Medulla oblongata (tissue), 1 donor: ENCODE results near the gene KLF2.

Experiments used
- DNase-seq: peaks from one replicate; pipeline ENCODE4 v3.0.0-alpha.2; 2015; ENCODE audit errors: extremely low spot score

KLF2 gene

DNA sequence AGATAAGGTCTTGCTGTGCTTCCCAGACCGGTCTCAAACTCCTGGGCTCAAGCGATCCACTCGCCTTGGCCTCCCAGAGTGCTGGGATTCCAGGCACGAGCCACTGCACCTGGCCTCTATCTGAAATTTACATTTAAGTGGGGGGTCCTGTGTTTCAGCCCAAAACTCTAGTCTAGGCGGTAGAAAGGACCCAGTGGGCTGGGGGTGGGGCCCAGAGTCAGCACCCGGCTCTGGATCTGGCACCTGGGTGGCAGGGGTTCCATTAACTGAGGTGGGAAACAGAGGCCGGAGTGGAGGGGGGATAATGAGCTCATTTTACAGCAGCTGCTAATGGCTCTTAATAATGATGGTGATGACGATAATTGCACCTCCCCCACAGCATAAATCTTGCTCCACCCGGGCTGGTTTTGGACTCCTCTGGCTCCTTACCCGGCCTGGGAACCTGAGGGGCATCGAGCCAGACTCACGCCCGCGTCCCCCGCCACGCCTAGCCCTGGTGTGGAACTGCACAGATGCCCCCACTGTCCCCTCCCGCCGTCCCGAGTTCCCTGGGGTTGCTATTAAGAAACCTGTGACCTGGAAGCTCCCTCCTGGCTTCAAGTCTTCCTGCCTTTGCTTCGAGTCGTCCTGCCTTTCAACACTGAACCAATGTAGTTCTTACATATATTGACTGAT lies 17.8 kb upstream of the KLF2 start:
- DNase-seq: no peak

DNA sequence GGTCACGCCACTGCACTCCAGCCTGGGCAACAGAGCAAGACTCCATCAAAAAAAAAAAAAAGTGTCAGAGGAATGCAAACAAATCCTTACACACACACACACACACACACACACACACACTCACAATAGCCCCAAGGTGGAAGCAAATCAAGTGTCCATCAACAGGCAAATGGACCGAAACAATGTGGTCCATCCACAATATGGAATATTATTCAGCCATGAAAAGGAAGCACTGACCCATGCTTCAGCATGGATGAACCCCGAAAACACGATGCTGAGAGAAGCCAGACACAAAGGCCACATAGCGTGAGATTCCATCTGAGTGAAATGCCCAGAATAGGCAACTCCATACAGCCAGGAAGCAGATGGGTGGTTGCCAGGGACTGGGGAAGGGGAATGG lies 16.5 kb upstream of the KLF2 start:
- DNase-seq: no peak

DNA sequence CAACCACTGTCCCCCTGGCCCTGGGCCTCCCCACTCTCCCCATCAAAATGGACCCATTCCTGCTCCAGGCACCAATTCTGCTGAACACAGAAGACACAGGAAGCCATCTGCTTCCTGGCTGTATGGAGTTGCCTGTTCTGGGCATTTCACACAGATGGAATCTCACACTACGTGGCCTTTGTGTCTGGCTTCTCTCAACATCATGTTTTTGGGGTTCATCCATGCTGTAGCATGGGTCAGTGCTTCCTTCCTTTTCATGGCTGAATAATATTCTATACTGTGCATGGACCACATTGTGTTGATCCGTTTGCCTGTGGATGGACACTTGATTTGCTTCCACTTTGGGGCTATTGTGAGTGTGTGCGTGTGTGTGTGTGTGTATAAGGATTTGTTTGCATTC lies 15.0 kb upstream of the KLF2 start:
- no peak for DNase-seq

DNA sequence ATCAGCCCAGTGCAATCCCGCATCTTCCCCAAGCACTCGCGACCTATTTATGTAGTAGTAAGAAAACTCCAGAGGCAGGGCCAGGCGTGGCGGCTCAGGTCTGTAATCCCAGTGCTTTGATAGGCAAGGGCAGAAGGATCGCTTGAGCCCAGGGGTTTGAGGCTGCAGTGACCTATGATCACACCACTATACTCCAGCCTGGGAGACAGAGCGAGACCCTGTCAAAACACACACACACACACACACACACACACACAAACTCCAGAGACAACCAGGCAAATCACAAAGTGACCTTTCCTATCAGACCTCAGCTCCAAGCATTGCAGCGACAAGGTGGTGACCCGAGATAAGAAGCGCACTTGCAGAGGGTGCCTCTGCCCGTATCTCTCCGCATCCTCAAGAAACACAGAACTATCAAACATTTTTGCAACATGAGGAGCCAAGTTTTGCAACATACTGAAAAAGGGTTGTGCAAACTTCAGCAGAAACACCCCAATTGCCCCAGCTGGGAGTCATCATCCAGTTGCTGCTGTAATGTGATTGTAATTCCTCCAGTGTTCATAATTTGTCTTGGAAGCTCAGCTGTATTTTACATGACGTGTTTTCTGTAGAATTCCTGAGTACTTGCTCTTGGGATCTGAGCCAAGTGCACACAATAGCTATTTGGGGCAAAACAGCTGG lies 8.7 kb upstream of the KLF2 start:
- no peak for DNase-seq

DNA sequence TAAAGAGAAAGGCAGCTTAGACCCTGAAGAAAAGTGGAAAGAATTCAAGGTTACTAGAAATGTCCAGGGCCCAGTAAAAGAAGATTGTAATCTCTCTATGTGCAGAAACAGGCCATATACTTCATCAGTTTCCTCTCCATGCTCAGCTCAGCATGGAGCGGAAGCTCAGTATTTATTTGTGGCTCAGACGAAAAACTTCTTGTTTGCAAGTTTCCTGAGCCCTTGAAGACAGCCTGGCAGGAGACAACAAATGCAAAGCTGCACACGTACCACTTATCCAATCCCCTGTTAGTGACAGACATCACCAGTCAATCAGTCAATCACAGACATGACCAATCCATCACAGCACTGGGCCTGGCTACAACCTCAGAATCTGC lies 8.1 kb upstream of the KLF2 start:
- no peak for DNase-seq

DNA sequence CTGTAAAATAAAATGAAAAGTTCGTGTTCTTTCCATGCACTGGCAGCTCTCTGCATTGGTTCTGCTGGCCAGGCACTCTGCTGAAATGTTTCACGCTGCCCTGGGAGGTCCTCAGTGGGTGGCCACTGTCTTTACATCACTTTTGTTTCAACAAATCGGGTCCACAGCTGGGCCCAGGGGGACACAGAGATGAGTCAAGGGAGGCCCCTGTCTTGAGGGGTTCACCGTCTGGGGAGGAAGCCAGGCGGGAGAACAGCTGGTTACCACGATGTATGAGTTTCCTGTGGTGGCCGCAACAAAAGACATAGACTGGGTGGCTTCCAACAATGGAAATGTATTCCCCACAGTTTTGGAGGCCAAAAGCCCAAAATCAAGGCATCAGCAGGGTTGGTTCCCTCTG lies 5.1 kb upstream of the KLF2 start:
- DNase-seq: no peak

DNA sequence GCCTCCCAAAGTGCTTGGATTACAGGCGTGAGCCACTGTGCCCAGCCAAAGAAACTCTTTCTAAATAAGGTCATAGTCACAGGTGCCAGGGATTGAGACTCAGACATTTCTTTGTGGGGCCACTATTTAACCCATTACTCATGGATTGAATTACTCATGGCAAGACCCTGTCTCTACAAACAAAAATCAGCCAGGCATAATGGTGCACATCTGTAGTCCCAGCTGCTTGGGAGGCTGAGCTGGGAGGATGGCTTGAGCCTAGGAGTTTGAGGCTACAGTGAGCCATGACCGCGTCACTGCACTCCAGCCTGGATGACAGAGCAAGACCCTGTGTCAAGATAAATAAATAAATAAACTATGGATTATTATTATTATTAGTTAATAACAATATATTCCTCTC lies 3.6 kb upstream of the KLF2 start:
- DNase-seq: no peak

DNA sequence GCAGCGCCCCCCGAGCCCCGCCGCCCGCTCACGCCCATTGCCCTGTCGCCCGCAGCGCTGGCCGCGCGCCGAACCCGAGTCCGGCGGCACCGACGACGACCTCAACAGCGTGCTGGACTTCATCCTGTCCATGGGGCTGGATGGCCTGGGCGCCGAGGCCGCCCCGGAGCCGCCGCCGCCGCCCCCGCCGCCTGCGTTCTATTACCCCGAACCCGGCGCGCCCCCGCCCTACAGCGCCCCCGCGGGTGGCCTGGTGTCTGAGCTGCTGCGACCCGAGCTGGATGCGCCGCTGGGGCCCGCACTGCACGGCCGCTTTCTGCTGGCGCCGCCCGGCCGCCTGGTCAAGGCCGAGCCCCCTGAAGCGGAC lies 518 bp downstream of the KLF2 start:
- no peak for DNase-seq

DNA sequence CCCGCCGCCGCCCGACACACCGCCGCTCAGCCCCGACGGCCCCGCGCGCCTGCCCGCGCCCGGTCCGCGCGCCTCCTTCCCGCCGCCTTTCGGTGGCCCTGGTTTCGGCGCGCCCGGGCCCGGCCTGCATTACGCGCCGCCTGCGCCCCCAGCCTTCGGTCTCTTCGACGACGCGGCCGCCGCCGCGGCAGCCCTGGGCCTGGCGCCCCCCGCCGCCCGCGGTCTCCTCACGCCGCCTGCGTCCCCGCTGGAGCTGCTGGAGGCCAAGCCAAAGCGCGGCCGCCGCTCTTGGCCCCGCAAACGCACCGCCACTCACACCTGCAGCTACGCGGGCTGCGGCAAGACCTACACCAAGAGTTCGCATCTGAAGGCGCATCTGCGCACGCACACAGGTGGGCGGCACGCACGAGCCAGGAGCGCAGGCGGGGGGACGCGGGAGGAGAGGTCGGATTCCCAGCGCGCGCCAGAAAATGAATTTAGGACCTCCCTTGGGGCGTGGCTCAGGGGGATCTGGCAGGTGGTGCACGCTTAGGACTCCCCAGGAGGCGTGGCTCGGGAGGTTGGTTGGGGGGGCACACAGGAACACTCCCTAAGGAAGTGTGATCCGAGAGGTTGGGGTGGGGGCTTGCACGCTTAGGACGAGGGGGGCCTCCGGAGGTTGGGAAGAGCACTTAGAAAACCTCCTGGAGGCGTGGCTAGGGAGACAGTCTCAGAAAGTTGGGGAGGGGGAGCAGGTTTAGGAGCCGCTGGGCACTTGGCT lies 1.2 kb downstream of the KLF2 start:
- no peak for DNase-seq

DNA sequence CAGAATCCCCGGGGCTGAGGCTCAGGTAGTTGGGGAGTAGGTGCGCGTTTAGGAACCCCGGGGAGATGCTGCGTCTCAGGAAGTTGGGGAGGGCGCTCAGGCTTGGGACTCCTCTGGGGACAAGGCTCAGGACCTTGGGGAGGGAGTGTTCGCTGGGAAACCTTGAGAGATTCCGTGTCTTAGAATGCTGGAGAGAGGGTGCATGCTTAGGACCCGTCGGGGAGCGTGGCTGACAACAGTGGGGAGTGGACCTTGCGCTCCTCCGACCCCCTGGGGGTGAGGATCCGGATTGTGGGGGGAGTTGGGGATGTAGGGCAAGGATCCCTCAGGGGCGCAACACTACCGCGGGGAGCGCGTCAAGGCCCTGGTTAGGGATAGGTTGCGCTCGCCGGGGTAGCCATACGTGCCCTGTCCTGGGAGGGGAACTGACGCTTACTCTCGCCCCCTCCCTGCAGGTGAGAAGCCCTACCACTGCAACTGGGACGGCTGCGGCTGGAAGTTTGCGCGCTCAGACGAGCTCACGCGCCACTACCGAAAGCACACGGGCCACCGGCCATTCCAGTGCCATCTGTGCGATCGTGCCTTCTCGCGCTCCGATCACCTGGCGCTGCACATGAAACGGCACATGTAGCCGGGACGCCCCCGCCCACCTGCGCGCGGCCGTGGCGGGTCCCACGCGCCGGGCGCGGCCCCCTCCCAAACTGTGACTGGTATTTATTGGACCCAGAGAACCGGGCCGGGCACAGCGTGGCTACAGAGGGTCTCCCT lies 2.0 kb downstream of the KLF2 start:
- DNase-seq: no peak

DNA sequence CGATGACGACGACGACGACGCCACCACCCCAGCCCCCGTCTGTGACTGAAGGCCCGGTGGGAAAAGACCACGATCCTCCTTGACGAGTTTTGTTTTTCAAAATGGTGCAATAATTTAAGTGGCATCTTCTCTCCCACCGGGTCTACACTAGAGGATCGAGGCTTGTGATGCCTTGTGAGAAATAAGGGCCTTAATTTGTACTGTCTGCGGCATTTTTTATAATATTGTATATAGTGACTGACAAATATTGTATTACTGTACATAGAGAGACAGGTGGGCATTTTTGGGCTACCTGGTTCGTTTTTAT lies 2.5 kb downstream of the KLF2 start:
- no peak for DNase-seq

DNA sequence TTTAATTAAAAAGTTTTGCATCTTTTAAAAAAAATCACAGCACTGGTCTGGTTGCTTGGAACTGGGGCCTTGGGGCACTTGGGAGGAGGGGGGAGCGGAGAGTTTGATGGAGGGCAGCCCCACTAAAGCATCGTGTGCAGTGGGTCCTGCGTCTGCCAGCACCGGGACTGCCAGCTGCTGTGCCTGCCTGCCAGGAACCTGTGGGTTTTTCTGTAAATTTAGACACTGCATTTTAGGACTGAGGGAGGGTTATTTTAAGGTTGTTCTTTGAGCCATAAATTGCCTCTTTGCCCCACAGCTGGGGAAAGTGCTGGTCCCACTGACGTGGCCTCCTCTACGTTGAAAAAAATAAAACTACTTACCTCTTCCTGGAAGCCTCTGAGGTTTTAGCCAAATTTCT lies 2.9 kb downstream of the KLF2 start:
- DNase-seq: no peak

DNA sequence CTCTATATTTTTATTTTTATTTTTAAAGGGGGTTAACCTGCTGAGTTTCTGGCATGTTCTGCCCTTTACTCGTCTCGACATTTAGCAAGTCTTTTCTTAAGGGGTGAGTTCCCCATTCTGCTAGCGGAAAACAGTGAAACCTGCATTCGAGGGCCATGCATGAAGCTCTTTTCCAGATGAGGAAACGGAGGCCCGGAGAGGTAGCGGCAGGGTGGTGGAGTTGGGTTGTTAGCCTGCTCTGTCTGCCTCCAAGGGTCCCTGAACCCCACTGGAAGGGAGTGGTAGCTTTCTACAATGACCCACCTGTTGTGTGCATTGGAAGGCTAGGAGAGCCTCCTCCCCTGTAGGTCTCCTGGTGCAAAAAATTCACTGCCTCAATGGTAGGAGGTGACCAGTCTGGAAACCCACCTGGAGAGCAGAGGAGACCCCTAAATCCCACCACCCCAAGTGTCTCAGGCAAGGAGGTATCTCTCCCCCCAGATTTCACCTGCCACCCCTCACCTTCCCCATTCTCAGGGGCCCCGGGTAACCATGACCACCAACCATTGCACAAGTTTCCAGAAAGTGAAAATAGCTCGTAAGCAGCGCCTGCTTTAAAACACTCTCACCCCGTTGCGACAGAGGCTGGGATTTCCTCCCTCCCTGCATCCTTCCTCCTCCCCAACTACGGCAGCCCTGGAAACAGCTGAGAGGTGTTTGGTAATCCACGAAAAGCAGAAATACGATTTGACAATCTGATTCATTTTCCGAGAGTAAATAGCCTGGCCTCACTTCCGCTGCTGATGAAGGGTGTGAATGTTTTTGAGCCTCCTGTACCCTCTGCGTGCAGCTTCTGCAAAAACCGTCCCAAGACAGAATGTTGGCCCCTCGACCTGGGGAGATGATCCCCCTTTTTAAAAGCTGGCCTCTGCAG lies 3.5 kb downstream of the KLF2 start:
- peak; percentile 88 for DNase-seq

DNA sequence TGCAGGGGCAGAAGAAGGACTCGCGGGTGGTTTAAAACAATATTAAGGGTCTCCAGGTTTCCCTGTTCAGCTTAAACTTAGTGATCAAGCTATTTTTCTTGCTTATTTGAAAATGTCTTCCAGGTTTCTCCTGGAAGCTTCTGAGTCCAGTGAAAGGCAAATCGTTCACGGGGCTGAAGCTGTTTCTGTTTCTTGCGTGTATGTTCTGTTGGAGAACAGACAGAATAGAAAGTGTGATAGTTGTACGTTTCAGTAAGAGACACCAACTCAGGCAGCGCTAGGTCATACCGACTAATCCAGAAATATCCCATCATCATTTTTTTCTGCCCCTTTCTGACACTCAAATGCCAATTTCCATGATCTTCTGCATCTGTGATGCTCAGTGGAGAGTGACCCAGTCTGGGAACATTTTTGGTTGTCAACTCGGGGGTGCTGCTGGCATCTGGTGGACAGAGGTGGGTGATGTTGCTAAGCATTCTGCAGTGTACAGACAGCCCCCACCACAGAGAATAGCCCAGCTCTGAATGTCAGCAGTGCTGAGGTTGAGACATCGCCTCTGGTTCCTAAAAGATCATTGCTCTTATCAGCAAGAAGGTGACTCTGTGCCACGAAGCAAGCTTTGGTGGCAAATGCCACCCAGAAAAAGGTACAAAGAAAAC lies 4.3 kb downstream of the KLF2 start:
- peak; percentile 28 for DNase-seq

DNA sequence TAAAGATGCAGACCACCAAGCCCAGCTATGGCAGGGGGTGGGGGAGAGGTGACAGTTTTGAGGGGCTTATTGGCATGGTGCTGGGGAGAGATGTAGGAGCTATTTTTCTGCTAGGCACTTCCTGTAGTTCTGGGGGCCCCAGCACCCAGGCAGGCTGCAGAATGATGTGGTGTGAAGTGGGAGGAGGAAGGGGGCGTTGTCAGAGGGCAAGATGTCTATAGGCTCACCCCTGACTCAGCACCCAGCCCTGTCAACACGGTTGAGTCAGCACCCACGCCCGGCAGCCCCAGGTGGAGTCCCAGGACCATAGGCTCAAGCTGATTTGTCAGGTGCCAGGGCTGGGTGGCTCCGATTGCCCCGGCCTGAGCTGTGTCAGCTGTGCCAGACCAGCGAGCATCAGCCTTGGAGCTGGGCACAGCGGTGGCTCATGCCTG lies 5.8 kb downstream of the KLF2 start:
- DNase-seq: no peak

DNA sequence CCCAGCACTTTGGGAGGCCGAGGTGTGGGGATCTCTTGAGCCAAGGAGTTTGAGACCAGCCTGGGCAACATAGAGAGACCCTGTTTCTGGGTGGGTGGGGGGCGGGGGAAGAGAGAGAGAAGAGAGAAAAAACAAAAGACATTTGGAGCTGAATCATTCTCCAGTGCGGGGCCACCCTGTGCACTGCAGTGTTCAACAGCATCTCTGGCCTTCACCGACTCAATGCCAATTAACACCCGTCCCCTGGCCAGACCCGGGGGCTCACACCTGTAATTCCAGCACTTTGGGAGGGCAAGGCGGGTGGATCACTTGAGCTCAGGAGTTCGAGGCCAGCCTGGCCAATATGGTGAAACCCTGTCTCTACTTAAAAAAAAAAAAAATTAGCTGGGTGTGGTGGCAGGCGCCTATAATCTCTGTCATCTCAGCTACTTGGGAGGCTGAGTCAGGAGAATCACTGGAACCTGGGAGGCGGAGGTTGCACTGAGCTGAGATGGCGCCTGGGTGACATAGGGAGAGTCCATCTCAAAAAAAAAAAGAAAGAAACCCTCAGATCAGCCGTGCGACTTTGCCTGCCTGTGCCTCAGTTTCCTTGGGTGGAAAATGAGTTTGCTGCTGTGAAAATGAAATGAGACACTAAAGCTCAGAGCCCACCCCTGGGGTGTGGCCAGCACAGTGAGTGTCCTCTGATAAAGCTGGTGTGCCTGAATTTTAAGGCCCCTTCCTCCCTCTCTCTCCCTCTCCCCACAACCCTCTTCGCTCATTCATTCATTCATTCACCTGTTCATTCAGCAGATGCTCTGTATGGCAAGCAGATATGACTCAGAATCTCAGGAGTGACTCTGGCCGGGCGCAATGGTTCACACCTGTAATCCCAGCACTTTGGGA lies 6.4 kb downstream of the KLF2 start:
- no peak for DNase-seq

DNA sequence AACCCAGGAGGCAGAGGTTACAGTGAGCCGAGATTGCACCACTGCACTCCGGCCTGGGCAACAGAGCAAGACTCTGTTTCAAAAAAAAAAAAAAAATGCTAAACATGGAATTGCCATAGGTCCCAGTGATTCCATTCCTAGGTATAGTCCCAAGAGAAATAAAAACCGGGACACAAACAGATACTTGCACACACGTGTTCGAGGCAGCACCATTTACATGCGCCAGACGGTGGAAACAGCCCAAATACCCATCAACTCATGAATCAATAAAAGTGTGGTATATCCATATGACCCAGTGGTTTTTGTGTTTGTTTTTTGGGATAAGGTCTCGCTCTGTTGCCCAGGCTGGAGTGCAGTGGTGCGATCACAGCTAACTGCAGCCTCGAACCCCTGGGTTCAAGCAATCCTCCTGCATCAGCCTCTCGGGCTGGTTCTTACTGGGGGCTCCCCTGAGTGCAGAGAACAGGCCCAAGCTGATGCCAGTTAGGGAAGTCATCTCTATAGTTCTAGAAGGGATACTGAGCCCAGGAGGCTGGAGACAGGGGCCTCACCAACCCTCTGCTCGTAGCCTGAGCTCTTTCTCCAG lies 8.5 kb downstream of the KLF2 start:
- no peak for DNase-seq

DNA sequence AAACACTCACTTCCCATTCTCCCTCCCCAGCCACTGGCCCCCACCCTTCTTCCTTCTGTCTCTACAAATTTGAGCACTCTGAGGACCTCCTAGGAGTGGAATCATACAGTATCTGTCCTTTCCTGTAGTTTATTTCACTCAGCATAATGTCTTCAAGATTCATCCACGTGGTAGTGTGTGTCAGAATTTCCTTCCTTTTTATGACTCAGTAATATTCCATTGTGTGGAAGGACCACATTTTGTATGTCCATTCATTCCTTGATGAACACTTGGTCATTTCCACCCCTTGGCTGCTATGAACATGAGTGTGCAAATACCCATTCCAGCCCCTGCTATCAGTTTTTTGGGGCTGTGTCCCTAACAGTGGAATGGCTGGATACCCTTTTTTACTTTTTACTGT lies 9.8 kb downstream of the KLF2 start:
- no peak for DNase-seq

DNA sequence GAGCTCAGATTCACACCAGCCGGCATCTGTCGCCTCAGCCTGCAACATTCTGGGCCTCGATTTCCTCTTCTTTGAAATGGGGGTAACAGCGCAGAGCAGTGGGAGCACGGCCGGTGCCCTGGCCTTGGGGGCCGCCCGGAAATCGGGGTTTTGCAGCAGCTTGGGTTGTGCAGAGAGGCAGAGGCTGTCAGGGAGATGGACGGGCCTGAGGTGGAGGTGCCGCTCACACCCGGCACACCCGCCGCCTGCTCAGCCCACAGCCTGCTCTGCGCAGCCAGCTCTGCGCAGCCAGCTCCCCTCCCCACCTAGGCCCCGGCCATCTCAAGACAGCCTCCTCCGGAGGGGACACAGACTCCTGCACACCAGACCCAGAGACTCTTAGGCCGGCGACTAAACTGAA lies 10.6 kb downstream of the KLF2 start:
- DNase-seq: no peak

DNA sequence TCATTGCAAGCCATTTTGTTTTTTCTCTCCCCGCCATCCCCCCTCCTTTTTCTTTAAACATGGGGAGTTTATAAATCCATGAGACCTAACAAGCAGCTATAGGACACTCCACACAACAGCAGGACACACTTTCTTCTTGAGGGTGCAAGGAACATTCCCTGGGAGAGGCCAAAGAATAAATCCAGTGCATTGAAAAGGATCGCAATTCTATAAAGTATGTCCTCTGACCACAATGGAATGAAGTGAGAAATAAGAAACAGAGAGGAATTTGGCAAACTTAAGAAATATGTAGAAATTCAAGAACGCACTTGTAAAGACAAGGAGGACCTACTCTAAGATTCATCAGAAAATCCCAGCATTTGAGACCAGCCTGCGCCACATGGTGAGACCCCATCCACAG lies 11.9 kb downstream of the KLF2 start:
- DNase-seq: no peak
